NCI-H526 treated with DMSO at 0.1 percent for 48 hours (cell line): ENCODE measurements around the gene B4GALT4.
"Not testable (repeated sequence)": the region's sequence is repeated elsewhere in the genome, so short reads cannot be mapped to it uniquely, and the experiment has no call there.

Experiments used
- DNase-seq: peaks from one replicate; lab custom pipeline; 2025; lab: John Stamatoyannopoulos, UW

The B4GALT4 gene

GRCh38 chr3:119195911-119196310 lies 44.8 kb downstream of the B4GALT4 start:
- DNase-seq = no peak

GRCh38 chr3:119195151-119195476 lies 45.6 kb downstream of the B4GALT4 start:
- DNase-seq = no peak

- no peak for DNase-seq
Measured at GRCh38 chr3:119194237-119195150, 46.2 kb downstream of the B4GALT4 start.

- DNase-seq = no peak
Measured at GRCh38 chr3:119191800-119192199, 48.9 kb downstream of the B4GALT4 start.

- DNase-seq = no peak
Measured at GRCh38 chr3:119187266-119187665, 53.4 kb downstream of the B4GALT4 start.

GRCh38 chr3:119184796-119185570 lies 55.7 kb downstream of the B4GALT4 start:
- no peak for DNase-seq

- no peak for DNase-seq
Measured at GRCh38 chr3:119184111-119184510, 56.6 kb downstream of the B4GALT4 start.

- DNase-seq = no peak
Measured at GRCh38 chr3:119181765-119182164, 58.9 kb downstream of the B4GALT4 start.

GRCh38 chr3:119177321-119177720 lies 63.4 kb downstream of the B4GALT4 start:
- no peak for DNase-seq

- no peak for DNase-seq
Measured at GRCh38 chr3:119176778-119177177, 63.9 kb downstream of the B4GALT4 start.

- no peak for DNase-seq
Measured at GRCh38 chr3:119175872-119176756, 64.6 kb downstream of the B4GALT4 start.

GRCh38 chr3:119173325-119173724 lies 67.4 kb downstream of the B4GALT4 start, which contains the start of gene UPK1B:
Gene UPK1B (plus strand): TSS chr3:119173598. CDS start chr3:119186742, 13,144 bp downstream.
- DNase-seq = no peak

GRCh38 chr3:119170821-119171220 lies 69.9 kb downstream of the B4GALT4 start:
- DNase-seq = no peak

GRCh38 chr3:119164745-119165144 lies 75.9 kb downstream of the B4GALT4 start:
- not testable (repeated sequence) for DNase-seq
